Right lobe of liver (tissue), 4 donors: ENCODE results near the gene HOXD8.

Experiments used
- POLR2A ChIP-seq: fragments of 450-650 bp; IDR thresholded peaks from one replicate; pipeline ENCODE4 v1.6.1; 2017; ENCODE audit warnings: antibody characterized with exemption, mild to moderate bottlenecking
- TF ChIP-seq, protein P1 (sequence below), 4 donors: fragments of 200-600 bp in 3 of 4; fragments of 450-650 bp in 1 of 4; IDR thresholded peaks; one replicate each; pipeline versions ENCODE4 v1.5.1 to v1.8.0; 2016 to 2022; ENCODE audit warnings: antibody characterized with exemption in 4 of 4, mild to moderate bottlenecking in 2 of 4
- donor health status: DM: no; HTN: no; CAD: no.
- donor health status: DM: no; HTN: no; CAD: no.
- donor health status: DM: no; HTN: yes; CAD: no.

DNA sequence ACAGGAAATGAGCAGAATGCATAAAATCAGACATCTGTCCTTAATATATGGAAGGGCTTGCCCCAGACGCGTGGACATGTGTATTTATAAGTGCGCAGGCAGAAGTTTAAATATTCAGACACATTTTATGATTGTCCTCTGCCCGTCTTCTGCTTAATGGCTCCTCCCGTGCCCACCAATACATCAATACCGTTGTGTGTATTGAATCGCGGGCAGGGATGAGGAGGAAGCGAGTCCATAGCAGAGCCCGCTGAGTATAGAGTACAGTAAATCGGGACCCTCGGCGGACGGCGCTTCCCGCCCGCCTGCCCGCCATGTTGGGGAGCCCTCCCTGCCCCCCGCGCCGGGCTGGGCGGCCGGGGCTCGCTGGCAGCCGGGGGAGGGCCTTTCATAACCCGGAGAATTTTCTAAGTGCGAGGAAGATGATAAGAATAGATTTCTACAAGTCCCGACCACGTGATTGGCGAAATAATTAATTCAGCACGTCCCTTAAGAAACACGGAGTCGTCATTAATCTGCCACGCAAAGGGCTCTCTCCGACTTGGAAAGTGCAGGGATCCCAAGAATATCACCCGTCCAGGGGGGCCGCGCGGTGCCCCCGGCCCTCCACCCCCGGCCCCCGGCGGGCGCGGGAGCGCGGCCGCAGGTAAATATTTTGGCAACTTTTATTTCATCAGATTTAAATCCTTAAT is 27.4 kb downstream of the HOXD8 start, which contains the start of gene HOXD3:
- TF ChIP-seq, protein P1, sequence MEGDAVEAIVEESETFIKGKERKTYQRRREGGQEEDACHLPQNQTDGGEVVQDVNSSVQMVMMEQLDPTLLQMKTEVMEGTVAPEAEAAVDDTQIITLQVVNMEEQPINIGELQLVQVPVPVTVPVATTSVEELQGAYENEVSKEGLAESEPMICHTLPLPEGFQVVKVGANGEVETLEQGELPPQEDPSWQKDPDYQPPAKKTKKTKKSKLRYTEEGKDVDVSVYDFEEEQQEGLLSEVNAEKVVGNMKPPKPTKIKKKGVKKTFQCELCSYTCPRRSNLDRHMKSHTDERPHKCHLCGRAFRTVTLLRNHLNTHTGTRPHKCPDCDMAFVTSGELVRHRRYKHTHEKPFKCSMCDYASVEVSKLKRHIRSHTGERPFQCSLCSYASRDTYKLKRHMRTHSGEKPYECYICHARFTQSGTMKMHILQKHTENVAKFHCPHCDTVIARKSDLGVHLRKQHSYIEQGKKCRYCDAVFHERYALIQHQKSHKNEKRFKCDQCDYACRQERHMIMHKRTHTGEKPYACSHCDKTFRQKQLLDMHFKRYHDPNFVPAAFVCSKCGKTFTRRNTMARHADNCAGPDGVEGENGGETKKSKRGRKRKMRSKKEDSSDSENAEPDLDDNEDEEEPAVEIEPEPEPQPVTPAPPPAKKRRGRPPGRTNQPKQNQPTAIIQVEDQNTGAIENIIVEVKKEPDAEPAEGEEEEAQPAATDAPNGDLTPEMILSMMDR (IDR thresholded peaks at IDR 0.05): no peak
- no peak for TF ChIP-seq POLR2A
